A673 (cell line): ENCODE measurements around the gene IL20RA.

Source experiments
- EZH2 ChIP-seq: fragments of 200-600 bp; sonication (generic); IDR thresholded peaks from 2 replicates; pipeline ENCODE4 v1.6.1; 2017; ENCODE audit warnings: borderline replicate concordance, low read depth, mild to moderate bottlenecking, mixed read lengths, antibody characterized with exemption, low read length; ENCODE audit not compliant: poor library complexity, severe bottlenecking
- TF ChIP-seq, protein P1 (sequence below): fragments of 300-800, 200-600 bp; sonication (generic); conservative IDR thresholded peaks from 2 replicates; pipeline ENCODE4 v1.5.1; 2017; ENCODE audit warnings: low read depth, mild to moderate bottlenecking, antibody characterized with exemption, low read length, moderate library complexity, mixed read lengths

DNA sequence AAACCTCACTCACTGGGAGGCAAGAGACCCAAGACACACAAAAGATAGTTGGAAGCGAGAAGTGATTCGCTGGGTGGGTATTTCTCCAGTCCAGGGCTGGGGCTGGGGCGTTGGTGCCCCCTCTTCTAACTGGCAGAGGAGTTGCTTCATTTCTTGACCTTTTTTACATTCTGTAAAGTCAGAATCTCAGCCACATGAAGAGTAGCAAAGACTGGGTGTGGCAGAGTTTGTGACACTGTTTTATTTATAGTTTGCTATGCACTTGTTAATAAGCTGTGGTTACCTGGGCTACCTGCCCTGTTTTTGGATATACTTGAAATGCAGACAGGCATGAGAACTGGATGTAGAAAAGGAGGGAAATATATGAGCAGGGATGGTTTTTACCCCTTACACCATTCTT is 42.3 kb downstream of the IL20RA start:
- TF ChIP-seq, protein P1, sequence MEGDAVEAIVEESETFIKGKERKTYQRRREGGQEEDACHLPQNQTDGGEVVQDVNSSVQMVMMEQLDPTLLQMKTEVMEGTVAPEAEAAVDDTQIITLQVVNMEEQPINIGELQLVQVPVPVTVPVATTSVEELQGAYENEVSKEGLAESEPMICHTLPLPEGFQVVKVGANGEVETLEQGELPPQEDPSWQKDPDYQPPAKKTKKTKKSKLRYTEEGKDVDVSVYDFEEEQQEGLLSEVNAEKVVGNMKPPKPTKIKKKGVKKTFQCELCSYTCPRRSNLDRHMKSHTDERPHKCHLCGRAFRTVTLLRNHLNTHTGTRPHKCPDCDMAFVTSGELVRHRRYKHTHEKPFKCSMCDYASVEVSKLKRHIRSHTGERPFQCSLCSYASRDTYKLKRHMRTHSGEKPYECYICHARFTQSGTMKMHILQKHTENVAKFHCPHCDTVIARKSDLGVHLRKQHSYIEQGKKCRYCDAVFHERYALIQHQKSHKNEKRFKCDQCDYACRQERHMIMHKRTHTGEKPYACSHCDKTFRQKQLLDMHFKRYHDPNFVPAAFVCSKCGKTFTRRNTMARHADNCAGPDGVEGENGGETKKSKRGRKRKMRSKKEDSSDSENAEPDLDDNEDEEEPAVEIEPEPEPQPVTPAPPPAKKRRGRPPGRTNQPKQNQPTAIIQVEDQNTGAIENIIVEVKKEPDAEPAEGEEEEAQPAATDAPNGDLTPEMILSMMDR: no peak
- no peak for TF ChIP-seq EZH2
